Measurements from ENCODE around the gene DBH. TPM values are rescaled to one million over a fixed set of nuclear protein-coding genes. Genes with fewer than 3 reads are reported as not detected.

Gene DBH
- polyA plus RNA-seq, 1 donor (not counting 4 experiments of a cell fraction or from before 2014, with no cell fraction given) = not detected

- Histone ChIP-seq H3K9ac (ENCODE audit: control insufficient read depth, extremely low read depth, insufficient read depth, low read length) (no peak overlapping the region), H3K27ac (ENCODE audit: control insufficient read depth, insufficient read depth, low read length) (no peak overlapping the region), H3K4me2 (ENCODE audit: control insufficient read depth, extremely low read depth, insufficient read depth, low read depth, low read length) (no peak overlapping the region), H3K9me1 (ENCODE audit: control insufficient read depth, extremely low read depth, insufficient read depth, low read length) (no peaks in the 10 kb centered on the region), H3K9me3 (ENCODE audit: control insufficient read depth, low read depth, low read length) (no peaks in the 10 kb centered on the region), H3K4me3 (ENCODE audit: control insufficient read depth in 2 of 3, extremely low read depth in 1 of 3, insufficient read depth in 2 of 3, low read depth in 1 of 3, low read length in 3 of 3) (no peak overlapping the region), H3K4me1 (ENCODE audit: control insufficient read depth, extremely low read depth, insufficient read depth, low read length) (no peaks in the 10 kb centered on the region), H3K27me3 (ENCODE audit: control insufficient read depth, extremely low read depth, insufficient read depth, low read length) (peaks cover 42% of the 10 kb centered on the region), H3K79me2 (ENCODE audit: control insufficient read depth, insufficient read depth, low read length) (no peaks in the 10 kb centered on the region), H4K20me1 (ENCODE audit: control insufficient read depth, extremely low read depth, insufficient read depth, low read length) (no peaks in the 10 kb centered on the region), H2AFZ (ENCODE audit: control insufficient read depth, low read length) (no peak overlapping the region), H3K36me3 (ENCODE audit: control insufficient read depth in 2 of 2, extremely low read depth in 1 of 2, insufficient read depth in 2 of 2, low read length in 2 of 2) (no peaks in the 10 kb centered on the region)
- dilution Hi-C loops (cut with MboI; ENCODE audit: extremely low pct_ligation_motif_present, low sequenced_read_pairs) = no loop called here
- FAIRE-seq = no peak
- DNase-seq (ENCODE audit: low read depth, low spot score) = no peak
- TF ChIP-seq EZH2 (IDR thresholded peaks at IDR 0.05; ENCODE audit: low read length) = no peak
- TF ChIP-seq CTCF (optimal IDR thresholded peaks at IDR 0.05 in 1 of 3, IDR thresholded peaks at IDR 0.05 in 1 of 3, conservative IDR thresholded peaks at IDR 0.05 in 1 of 3; ENCODE audit: extremely low read depth in 1 of 3, insufficient read depth in 2 of 3, low read length in 3 of 3) = no peak
Measured at GRCh38 chr9:133653638-133654037, 17.5 kb downstream of the DBH start.

DNA sequence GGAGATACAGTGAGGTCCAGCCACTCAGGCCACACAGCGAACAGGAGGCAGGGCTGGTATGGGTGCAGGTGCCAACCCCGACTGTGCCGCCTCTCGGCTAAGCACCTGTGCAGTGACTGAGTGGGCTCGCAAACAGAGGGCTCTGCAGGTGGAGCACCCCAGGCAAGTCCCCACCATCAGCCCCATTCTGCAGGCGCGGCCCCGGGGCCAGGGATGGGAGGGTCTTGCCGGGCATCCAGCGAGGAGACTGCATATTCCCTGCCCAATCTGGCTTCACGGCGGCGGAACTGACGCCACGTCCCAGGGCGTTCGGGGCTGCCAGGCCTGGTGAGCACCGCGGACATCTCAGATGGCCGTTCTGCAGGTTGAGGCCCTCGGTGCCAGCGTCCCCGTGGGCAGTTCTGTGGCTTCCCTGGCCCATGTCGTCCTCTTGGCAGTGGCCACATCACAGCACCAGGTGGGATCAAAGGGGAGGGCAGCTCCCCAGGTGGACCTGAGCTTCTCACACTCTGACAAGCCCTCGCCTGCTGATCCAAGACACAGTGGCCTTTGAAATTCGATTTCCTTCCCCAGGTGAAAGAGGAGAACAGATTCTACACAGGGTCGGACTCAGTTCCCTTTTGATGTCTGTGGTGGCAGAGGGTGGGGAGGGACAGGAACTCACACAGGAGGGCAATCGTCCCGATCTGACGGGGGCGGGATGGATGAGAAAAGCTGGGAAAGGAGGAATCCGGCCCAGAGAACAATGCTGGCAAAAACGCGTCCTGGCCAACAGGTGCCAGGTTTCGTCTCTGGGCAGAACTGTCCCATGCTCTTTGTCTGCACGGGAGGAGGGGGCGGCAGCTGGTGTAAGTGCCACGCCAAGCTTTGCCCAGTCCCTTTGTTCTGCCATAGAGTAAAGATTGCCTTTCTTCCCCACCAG is 18.8 kb downstream of the DBH start:
- DNase-seq (ENCODE audit: low read depth, low spot score) (no peak), FAIRE-seq (no peak)
- Histone ChIP-seq H3K79me2 (ENCODE audit: control insufficient read depth, insufficient read depth, low read length) (no peaks in the 10 kb centered on the region), H3K27me3 (ENCODE audit: control insufficient read depth, extremely low read depth, insufficient read depth, low read length) (peaks cover 55% of the 10 kb centered on the region), H3K9me1 (ENCODE audit: control insufficient read depth, extremely low read depth, insufficient read depth, low read length) (no peaks in the 10 kb centered on the region), H3K4me2 (ENCODE audit: control insufficient read depth, extremely low read depth, insufficient read depth, low read depth, low read length) (no peak overlapping the region), H3K9me3 (ENCODE audit: control insufficient read depth, low read depth, low read length) (no peaks in the 10 kb centered on the region), H3K4me3 (ENCODE audit: control insufficient read depth in 2 of 3, extremely low read depth in 1 of 3, insufficient read depth in 2 of 3, low read depth in 1 of 3, low read length in 3 of 3) (no peak overlapping the region), H2AFZ (ENCODE audit: control insufficient read depth, low read length) (no peak overlapping the region), H3K27ac (ENCODE audit: control insufficient read depth, insufficient read depth, low read length) (no peak overlapping the region), H4K20me1 (ENCODE audit: control insufficient read depth, extremely low read depth, insufficient read depth, low read length) (no peaks in the 10 kb centered on the region), H3K36me3 (ENCODE audit: control insufficient read depth in 2 of 2, extremely low read depth in 1 of 2, insufficient read depth in 2 of 2, low read length in 2 of 2) (no peaks in the 10 kb centered on the region), H3K9ac (ENCODE audit: control insufficient read depth, extremely low read depth, insufficient read depth, low read length) (no peak overlapping the region), H3K4me1 (ENCODE audit: control insufficient read depth, extremely low read depth, insufficient read depth, low read length) (peaks cover 5% of the 10 kb centered on the region)
- TF ChIP-seq EZH2 (IDR thresholded peaks at IDR 0.05; ENCODE audit: low read length) = no peak
- TF ChIP-seq CTCF (optimal IDR thresholded peaks at IDR 0.05 in 1 of 3, IDR thresholded peaks at IDR 0.05 in 1 of 3, conservative IDR thresholded peaks at IDR 0.05 in 1 of 3; ENCODE audit: extremely low read depth in 1 of 3, insufficient read depth in 2 of 3, low read length in 3 of 3) = no peak
- dilution Hi-C loops (cut with MboI; ENCODE audit: extremely low pct_ligation_motif_present, low sequenced_read_pairs) = no loop called here

All from keratinocyte (primary cell).